ENCODE data around the gene NDUFB2. TPM values are rescaled to one million over a fixed set of nuclear protein-coding genes. Genes with fewer than 3 reads are reported as not detected.

NDUFB2 gene
- total RNA-seq, 3 donors from 2014 or later (not counting 1 experiment from before 2014, with no cell fraction given), result 152 to 177 (median 177) TPM

DNA sequence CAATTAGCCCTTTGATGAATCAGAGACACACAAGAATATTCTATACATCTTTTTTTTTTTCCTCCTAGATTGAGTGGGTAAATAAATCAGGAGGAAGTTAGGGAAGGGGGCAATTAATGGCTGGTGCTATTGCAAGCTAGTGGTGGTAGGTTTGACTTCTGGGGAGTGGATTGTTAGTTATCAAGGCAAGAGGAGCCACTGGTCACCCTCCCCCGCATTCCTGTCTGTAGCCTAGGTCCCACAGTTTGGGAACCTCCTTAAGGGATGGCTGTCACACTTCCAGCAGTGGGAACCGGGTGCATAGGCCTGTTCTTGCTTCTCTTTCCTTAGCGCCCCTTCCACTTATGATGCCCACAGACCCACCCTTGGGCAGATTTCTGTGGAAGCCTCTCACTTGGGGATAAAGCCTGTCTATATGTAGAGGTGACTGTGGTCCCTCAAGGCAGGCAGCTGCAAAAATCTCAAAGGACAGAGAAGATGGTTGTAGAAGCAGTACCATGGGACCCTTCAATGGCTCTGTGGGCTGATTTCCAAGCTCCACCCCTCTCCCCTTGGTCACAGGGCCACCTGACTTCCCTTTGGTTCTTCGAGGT is 26.1 kb upstream of the NDUFB2 start:
- no peaks in the 10 kb centered on the region for H3K36me3 Mint-ChIP-seq
- TF ChIP-seq, protein P1, sequence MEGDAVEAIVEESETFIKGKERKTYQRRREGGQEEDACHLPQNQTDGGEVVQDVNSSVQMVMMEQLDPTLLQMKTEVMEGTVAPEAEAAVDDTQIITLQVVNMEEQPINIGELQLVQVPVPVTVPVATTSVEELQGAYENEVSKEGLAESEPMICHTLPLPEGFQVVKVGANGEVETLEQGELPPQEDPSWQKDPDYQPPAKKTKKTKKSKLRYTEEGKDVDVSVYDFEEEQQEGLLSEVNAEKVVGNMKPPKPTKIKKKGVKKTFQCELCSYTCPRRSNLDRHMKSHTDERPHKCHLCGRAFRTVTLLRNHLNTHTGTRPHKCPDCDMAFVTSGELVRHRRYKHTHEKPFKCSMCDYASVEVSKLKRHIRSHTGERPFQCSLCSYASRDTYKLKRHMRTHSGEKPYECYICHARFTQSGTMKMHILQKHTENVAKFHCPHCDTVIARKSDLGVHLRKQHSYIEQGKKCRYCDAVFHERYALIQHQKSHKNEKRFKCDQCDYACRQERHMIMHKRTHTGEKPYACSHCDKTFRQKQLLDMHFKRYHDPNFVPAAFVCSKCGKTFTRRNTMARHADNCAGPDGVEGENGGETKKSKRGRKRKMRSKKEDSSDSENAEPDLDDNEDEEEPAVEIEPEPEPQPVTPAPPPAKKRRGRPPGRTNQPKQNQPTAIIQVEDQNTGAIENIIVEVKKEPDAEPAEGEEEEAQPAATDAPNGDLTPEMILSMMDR (IDR thresholded peaks at IDR 0.05), result no peak

GRCh38 chr7:140671966-140672365 is 24.5 kb upstream of the NDUFB2 start:
- intact Hi-C loops (cut with micrococcal nuclease), result no loop called here
- Mint-ChIP-seq H3K4me1 (peaks cover 23 to 28% of the 10 kb centered on the region in 2 donors), H3K4me3 (peak overlapping the region; percentile 81), H3K9me3 (no peaks in the 10 kb centered on the region), H3K27me3 (ENCODE audit: low read depth in 2 of 2) (no peaks in the 10 kb centered on the region), H3K36me3 (no peaks in the 10 kb centered on the region), H3K27ac (peak overlapping the region; percentile 44 to 50)
- peaks cover 31% of the 10 kb centered on the region for H3K4me1 ChIP-seq (ENCODE audit: control insufficient read depth, insufficient read depth, low read length)
- no peak overlapping the region for H3K4me3 ChIP-seq (ENCODE audit: low read length)
- TF ChIP-seq, protein P1 (IDR thresholded peaks at IDR 0.05), result no peak
- H3K27me3 ChIP-seq (ENCODE audit: control insufficient read depth, insufficient read depth, low read length), result no peaks in the 10 kb centered on the region
- H3K36me3 ChIP-seq (ENCODE audit: control insufficient read depth, insufficient read depth, low read length), result no peaks in the 10 kb centered on the region
- DNase-seq (no peak), ATAC-seq (no peak)
- WGBS (ENCODE audit: insufficient coverage), result 94% methylated on average over 15 of the region's 15 CpGs
- H3K27ac ChIP-seq (ENCODE audit: low read length), result no peak overlapping the region
- no peaks in the 10 kb centered on the region for H3K9me3 ChIP-seq (ENCODE audit: control insufficient read depth, insufficient read depth, low read length)

More for the DNA sequence above, 26.1 kb upstream of the NDUFB2 start:
- H3K27me3 Mint-ChIP-seq (ENCODE audit: low read depth in 2 of 2), result peaks cover 2 to 3% of the 10 kb centered on the region in 2 donors
- intact Hi-C loops (cut with micrococcal nuclease), result no loop called here
- H3K27ac ChIP-seq (ENCODE audit: low read length), result no peak overlapping the region
- H3K4me3 Mint-ChIP-seq, result no peak overlapping the region
- no peak overlapping the region for H3K4me3 ChIP-seq (ENCODE audit: low read length)
- H3K9me3 ChIP-seq (ENCODE audit: control insufficient read depth, insufficient read depth, low read length), result no peaks in the 10 kb centered on the region
- H3K4me1 ChIP-seq (ENCODE audit: control insufficient read depth, insufficient read depth, low read length), result peaks cover 22% of the 10 kb centered on the region
- H3K27ac Mint-ChIP-seq, result peak overlapping the region in 1 of 2 donors; percentile 31
- DNase-seq, result no peak
- H3K9me3 Mint-ChIP-seq, result no peaks in the 10 kb centered on the region
- 62% methylated on average over 3 of the region's 4 CpGs for WGBS (ENCODE audit: insufficient coverage)
- H3K36me3 ChIP-seq (ENCODE audit: control insufficient read depth, insufficient read depth, low read length), result no peaks in the 10 kb centered on the region
- H3K27me3 ChIP-seq (ENCODE audit: control insufficient read depth, insufficient read depth, low read length), result no peaks in the 10 kb centered on the region
- ATAC-seq, result no peak
- H3K4me1 Mint-ChIP-seq, result peaks cover 15% of the 10 kb centered on the region in 2 donors

- peak within 1 kb of the TSS; percentile 88 for H3K4me3 Mint-ChIP-seq
- Histone ChIP-seq H3K4me1 (ENCODE audit: control insufficient read depth, insufficient read depth, low read length) (peaks cover 31% of the 10 kb centered on the region), H3K27me3 (ENCODE audit: control insufficient read depth, insufficient read depth, low read length) (no peaks in the 10 kb centered on the region), H3K4me3 (ENCODE audit: low read length) (peak within 1 kb of the TSS; percentile 63), H3K9me3 (ENCODE audit: control insufficient read depth, insufficient read depth, low read length) (no peaks in the 10 kb centered on the region), H3K36me3 (ENCODE audit: control insufficient read depth, insufficient read depth, low read length) (no peaks in the 10 kb centered on the region), H3K27ac (ENCODE audit: low read length) (peak within 1 kb of the TSS; percentile 82)
- WGBS (ENCODE audit: insufficient coverage), result 0% methylated on average over 40 of the region's 41 CpGs
- ATAC-seq (peak; percentile 78 to 86 (median 81)), DNase-seq (peak in 1 of 2 donors; percentile 77)
- H3K36me3 Mint-ChIP-seq, result no peaks in the 10 kb centered on the region
- intact Hi-C loops (cut with micrococcal nuclease), result no loop called here
- H3K27me3 Mint-ChIP-seq (ENCODE audit: low read depth in 2 of 2), result no peaks in the 10 kb centered on the region
- TF ChIP-seq, protein P1 (IDR thresholded peaks at IDR 0.05), result no peak
- peak within 1 kb of the TSS; percentile 54 to 87 for H3K27ac Mint-ChIP-seq
- H3K9me3 Mint-ChIP-seq, result no peaks in the 10 kb centered on the region
- H3K4me1 Mint-ChIP-seq, result peaks cover 26 to 30% of the 10 kb centered on the region in 2 donors
Measured at GRCh38 chr7:140672382-140673062, 24.0 kb upstream of the NDUFB2 start, which contains the start of gene ADCK2. TSS of gene ADCK2 (plus strand) at chr7:140672945. CDS start at chr7:140673331, 386 bp downstream.
